ENCODE data around the gene LDLRAD3. TPM values are rescaled to one million over a fixed set of nuclear protein-coding genes. Genes with fewer than 3 reads are reported as not detected.

The LDLRAD3 gene
- total RNA-seq, 2 experiments from 2014 or later, result 0.10 to 0.22 TPM

GRCh38 chr11:36261094-36261493 is 317.2 kb downstream of the LDLRAD3 start:
- Mint-ChIP-seq H3K4me1 (ENCODE audit: low read depth) (no peaks in the 10 kb centered on the region), H3K27ac (no peak overlapping the region), H3K27me3 (peaks cover 31% of the 10 kb centered on the region), H3K36me3 (no peaks in the 10 kb centered on the region), H3K4me3 (no peak overlapping the region), H3K9me3 (no peaks in the 10 kb centered on the region)
- POLR2A ChIA-PET, result no interaction called here
- DNase-seq, result no peak
- CTCF ChIA-PET, result interaction anchor here (0.9 to 1.0 kb wide), 2 partner anchors 439 to 645 kb away, joined by 3 read pairs; no protein-coding TSS in a partner anchor
- intact Hi-C loops (cut with micrococcal nuclease), result no loop called here

GRCh38 chr11:36264011-36264972 is 320.4 kb downstream of the LDLRAD3 start:
- no peaks in the 10 kb centered on the region for H3K4me1 Mint-ChIP-seq (ENCODE audit: low read depth)
- ChIA-PET CTCF (interaction anchor here (0.6 to 4.4 kb wide), 5 partner anchors 83 to 777 kb away, joined by 3 to 52 read pairs (median 3); no protein-coding TSS in a partner anchor), POLR2A (no interaction called here)
- H3K27ac Mint-ChIP-seq, result no peak overlapping the region
- H3K36me3 Mint-ChIP-seq, result no peaks in the 10 kb centered on the region
- H3K9me3 Mint-ChIP-seq, result no peaks in the 10 kb centered on the region
- no peak for DNase-seq
- intact Hi-C loops (cut with micrococcal nuclease), result no loop called here
- H3K27me3 Mint-ChIP-seq, result peaks cover 17% of the 10 kb centered on the region
- no peak overlapping the region for H3K4me3 Mint-ChIP-seq

GRCh38 chr11:36264973-36265344 is 321.1 kb downstream of the LDLRAD3 start:
- CTCF ChIA-PET, result interaction anchor here (0.6 to 4.4 kb wide), 14 partner anchors 8 to 778 kb away, joined by 3 to 52 read pairs (median 8); partner anchors contain the start of gene FJX1
- Mint-ChIP-seq H3K27ac (no peak overlapping the region), H3K27me3 (peaks cover 16% of the 10 kb centered on the region), H3K9me3 (no peaks in the 10 kb centered on the region), H3K4me1 (ENCODE audit: low read depth) (no peaks in the 10 kb centered on the region), H3K36me3 (no peaks in the 10 kb centered on the region), H3K4me3 (no peak overlapping the region)
- POLR2A ChIA-PET, result no interaction called here
- DNase-seq, result no peak
- intact Hi-C loops (cut with micrococcal nuclease), result loop anchor here (5.0 kb wide), 1 partner anchor 778 kb away; no protein-coding TSS in a partner anchor

GRCh38 chr11:36265793-36266628 is 322.1 kb downstream of the LDLRAD3 start:
- CTCF ChIA-PET, result interaction anchor here (0.6 to 4.4 kb wide), 25 partner anchors 8 to 779 kb away, joined by 3 to 52 read pairs (median 5); partner anchors contain the start of gene FJX1
- no peak overlapping the region for H3K4me3 Mint-ChIP-seq
- intact Hi-C loops (cut with micrococcal nuclease), result loop anchor here (1.0 to 5.0 kb wide), 2 partner anchors 650 to 779 kb away; no protein-coding TSS in a partner anchor
- H3K36me3 Mint-ChIP-seq, result no peaks in the 10 kb centered on the region
- POLR2A ChIA-PET, result interaction anchor here (1.1 kb wide), 1 partner anchor 444 kb away, joined by 3 read pairs; no protein-coding TSS in a partner anchor
- peaks cover 11% of the 10 kb centered on the region for H3K27me3 Mint-ChIP-seq
- H3K9me3 Mint-ChIP-seq, result no peaks in the 10 kb centered on the region
- peak; percentile 72 for DNase-seq
- no peak overlapping the region for H3K27ac Mint-ChIP-seq
- no peaks in the 10 kb centered on the region for H3K4me1 Mint-ChIP-seq (ENCODE audit: low read depth)

- H3K36me3 Mint-ChIP-seq, result peaks cover 6% of the 10 kb centered on the region
- intact Hi-C loops (cut with micrococcal nuclease), result loop anchor here (1.0 to 5.0 kb wide), 2 partner anchors 650 to 779 kb away; no protein-coding TSS in a partner anchor
- H3K4me1 Mint-ChIP-seq (ENCODE audit: low read depth), result no peaks in the 10 kb centered on the region
- no peaks in the 10 kb centered on the region for H3K9me3 Mint-ChIP-seq
- no peak overlapping the region for H3K27ac Mint-ChIP-seq
- DNase-seq, result no peak
- ChIA-PET POLR2A (no interaction called here), CTCF (interaction anchor here (0.8 to 4.4 kb wide), 18 partner anchors 8 to 779 kb away, joined by 3 to 52 read pairs (median 6); partner anchors contain the start of gene FJX1)
- no peak overlapping the region for H3K4me3 Mint-ChIP-seq
- peaks cover 6% of the 10 kb centered on the region for H3K27me3 Mint-ChIP-seq
Observed at GRCh38 chr11:36266767-36267166, 322.9 kb downstream of the LDLRAD3 start.

DNA sequence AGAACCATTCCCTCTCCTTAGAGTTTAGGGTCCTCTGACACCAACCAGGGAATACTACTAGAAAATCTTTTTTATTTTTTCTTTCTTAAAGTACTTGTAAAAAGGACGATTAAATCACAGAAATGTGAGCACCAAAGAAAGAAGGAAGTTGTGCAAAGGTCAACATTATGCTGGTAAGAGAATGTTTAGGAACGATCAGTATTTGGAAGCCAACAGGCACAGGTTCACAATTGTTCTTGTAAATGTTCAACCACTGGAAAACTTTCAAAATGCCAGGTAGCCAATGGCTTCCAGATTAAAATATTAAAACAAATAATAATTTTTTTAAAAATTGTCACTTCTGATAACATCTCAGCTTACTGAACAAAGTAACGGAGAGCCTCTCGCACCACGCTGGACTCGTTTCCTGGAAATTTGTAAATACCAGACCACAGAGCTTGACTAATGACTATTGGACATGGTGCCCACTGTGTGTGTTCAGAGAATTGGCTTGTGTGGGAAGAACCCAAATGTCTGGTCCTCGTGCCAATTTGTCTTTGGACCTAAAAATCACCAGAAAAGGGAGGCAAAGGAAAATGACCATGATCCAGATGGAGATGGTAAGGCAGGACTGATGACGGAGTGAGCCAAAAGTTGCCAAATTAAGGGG is 324.6 kb downstream of the LDLRAD3 start:
- Mint-ChIP-seq H3K27me3 (peaks cover 2% of the 10 kb centered on the region), H3K27ac (no peak overlapping the region), H3K9me3 (peaks cover 5% of the 10 kb centered on the region), H3K4me1 (ENCODE audit: low read depth) (no peaks in the 10 kb centered on the region), H3K36me3 (peaks cover 18% of the 10 kb centered on the region), H3K4me3 (no peak overlapping the region)
- intact Hi-C loops (cut with micrococcal nuclease), result loop anchor here (5.0 kb wide), 1 partner anchor 781 kb away; no protein-coding TSS in a partner anchor
- no peak for DNase-seq
- ChIA-PET CTCF (interaction anchor here (3.2 to 4.4 kb wide), 5 partner anchors 10 to 655 kb away, joined by 15 to 52 read pairs (median 24); partner anchors contain the start of gene FJX1), POLR2A (no interaction called here)

- Mint-ChIP-seq H3K9me3 (peaks cover 5% of the 10 kb centered on the region), H3K4me1 (ENCODE audit: low read depth) (no peaks in the 10 kb centered on the region), H3K27ac (no peak overlapping the region), H3K27me3 (no peaks in the 10 kb centered on the region), H3K4me3 (no peak overlapping the region), H3K36me3 (peaks cover 31% of the 10 kb centered on the region)
- DNase-seq, result no peak
- POLR2A ChIA-PET, result no interaction called here
- CTCF ChIA-PET, result interaction anchor here (0.5 to 1.1 kb wide), 3 partner anchors 14 to 655 kb away, joined by 3 to 4 read pairs (median 3); no protein-coding TSS in a partner anchor
- intact Hi-C loops (cut with micrococcal nuclease), result no loop called here
Observed at GRCh38 chr11:36270701-36271100, 326.8 kb downstream of the LDLRAD3 start.

- Mint-ChIP-seq H3K36me3 (peaks cover 33% of the 10 kb centered on the region), H3K4me1 (ENCODE audit: low read depth) (no peaks in the 10 kb centered on the region), H3K27ac (no peak overlapping the region), H3K9me3 (peaks cover 5% of the 10 kb centered on the region), H3K27me3 (no peaks in the 10 kb centered on the region), H3K4me3 (no peak overlapping the region)
- intact Hi-C loops (cut with micrococcal nuclease), result no loop called here
- ChIA-PET POLR2A (no interaction called here), CTCF (interaction anchor here (1.3 kb wide), 1 partner anchor 229 kb away, joined by 4 read pairs; no protein-coding TSS in a partner anchor)
- DNase-seq, result no peak
Observed at GRCh38 chr11:36271794-36272407, 328.0 kb downstream of the LDLRAD3 start.

- Mint-ChIP-seq H3K4me3 (no peak overlapping the region), H3K9me3 (peaks cover 5% of the 10 kb centered on the region), H3K27me3 (no peaks in the 10 kb centered on the region), H3K4me1 (ENCODE audit: low read depth) (no peaks in the 10 kb centered on the region), H3K27ac (no peak overlapping the region), H3K36me3 (peaks cover 35% of the 10 kb centered on the region)
- intact Hi-C loops (cut with micrococcal nuclease), result no loop called here
- ChIA-PET POLR2A (interaction anchor here (1.1 kb wide), 1 partner anchor 15 kb away, joined by 3 read pairs; no protein-coding TSS in a partner anchor), CTCF (interaction anchor here (1.0 to 1.5 kb wide), 3 partner anchors 14 to 230 kb away, joined by 4 to 7 read pairs (median 6); no protein-coding TSS in a partner anchor)
- DNase-seq, result no peak
Observed at GRCh38 chr11:36273110-36273509, 329.2 kb downstream of the LDLRAD3 start.

DNA sequence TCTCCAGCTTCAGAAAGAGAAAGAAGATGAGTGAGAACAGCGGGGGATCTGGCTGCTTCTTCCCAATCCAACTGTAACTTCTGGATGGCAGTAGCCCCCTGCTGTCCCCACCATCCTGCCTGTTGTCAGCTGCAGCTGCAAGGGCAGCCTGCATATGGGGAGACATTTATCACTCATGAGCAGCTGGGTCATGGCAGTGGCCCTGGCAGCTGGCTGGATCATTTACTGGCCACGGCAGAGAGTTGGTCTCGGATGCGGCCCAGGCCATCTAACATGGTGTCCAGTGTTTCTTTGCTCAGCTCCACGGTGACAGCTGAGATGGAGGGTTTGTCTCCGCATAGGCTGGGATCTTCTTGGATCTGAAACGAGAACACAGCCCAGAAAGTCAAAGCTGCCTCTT is 330.6 kb downstream of the LDLRAD3 start:
- Mint-ChIP-seq H3K4me3 (no peak overlapping the region), H3K27ac (no peak overlapping the region), H3K27me3 (no peaks in the 10 kb centered on the region), H3K9me3 (peaks cover 5% of the 10 kb centered on the region), H3K4me1 (ENCODE audit: low read depth) (no peaks in the 10 kb centered on the region), H3K36me3 (peaks cover 37% of the 10 kb centered on the region)
- intact Hi-C loops (cut with micrococcal nuclease), result no loop called here
- DNase-seq, result no peak
- POLR2A ChIA-PET, result interaction anchor here (1.0 kb wide), 1 partner anchor 37 kb away, joined by 3 read pairs; no protein-coding TSS in a partner anchor
- CTCF ChIA-PET, result interaction anchor here (1.4 to 1.5 kb wide), 4 partner anchors 9 to 659 kb away, joined by 3 to 11 read pairs (median 6); no protein-coding TSS in a partner anchor

Data from activated CD4-positive, alpha-beta memory T cell treated with anti-CD3 and anti-CD28 coated beads for 36 hours (primary cell).